OCI-LY1 (cell line): Measurements from ENCODE around the gene PRSS2.

Experiments used
- CTCF ChIP-seq: fragments of 200-600 bp; sonication (generic), shearing (Covaris generic); IDR thresholded peaks from 2 replicates; pipeline ENCODE4 v1.5.1; 2017; ENCODE audit warnings: mild to moderate bottlenecking, antibody characterized with exemption, low read length, moderate library complexity, mixed read lengths
- EZH2 ChIP-seq: fragments of 200-600 bp; sonication (generic), shearing (Covaris generic); IDR thresholded peaks from 2 replicates; pipeline ENCODE4 v1.8.0; 2017; ENCODE audit warnings: borderline replicate concordance, mixed run types, mild to moderate bottlenecking, antibody characterized with exemption, low read length, moderate library complexity, mixed read lengths

GRCh38 chr7:142720986-142721385 lies 49.8 kb upstream of the PRSS2 start:
- TF ChIP-seq EZH2 (no peak), CTCF (no peak)
